GM12892 (cell line): ENCODE results near the gene SMIM5.

Source experiments
- POLR2A ChIP-seq: IDR thresholded peaks from 2 replicates; pipeline ENCODE4 v1.6.1; 2011; ENCODE audit warnings: low read depth, low read length, control low read depth
- POLR2AphosphoS5 ChIP-seq: IDR thresholded peaks from 2 replicates; pipeline ENCODE4 v1.6.1; 2011; ENCODE audit warnings: low read depth, low read length, control low read depth
- TAF1 ChIP-seq: IDR thresholded peaks from 2 replicates; pipeline ENCODE4 v1.6.1; 2011; ENCODE audit warnings: low read depth, mild to moderate bottlenecking, control low read depth, low read length, borderline replicate concordance

DNA sequence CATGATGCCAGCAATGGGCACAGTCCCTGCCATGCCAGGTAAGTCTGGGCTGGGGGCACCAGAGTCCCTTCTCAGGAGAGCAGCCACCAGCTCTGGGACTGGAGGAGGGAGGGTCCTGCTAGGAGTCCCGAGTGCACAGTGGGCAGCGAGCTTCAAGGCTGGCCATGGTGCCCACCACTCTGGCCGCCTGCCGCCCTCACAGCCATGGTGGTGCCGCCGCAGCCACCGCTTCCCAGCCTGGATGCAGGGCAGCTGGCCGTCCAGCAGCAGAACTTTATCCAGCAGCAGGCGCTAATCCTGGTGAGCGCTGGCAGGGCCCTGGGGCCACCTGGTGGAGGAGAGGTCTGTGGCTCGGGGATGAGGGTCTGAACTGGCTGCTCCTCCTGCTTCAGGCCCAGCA is 17.9 kb upstream of the SMIM5 start:
- TF ChIP-seq POLR2AphosphoS5, result no peak
- no peak for TF ChIP-seq TAF1
- no peak for TF ChIP-seq POLR2A
